Tibial artery (tissue), 4 donors: Measurements from ENCODE around the gene TBK1.

ENCODE experiments used
- DNase-seq, 2 donors: peaks; one replicate each; pipeline ENCODE4 v3.0.0-alpha.2; 2019
- H3K27ac ChIP-seq, 2 donors: fragments of 200-600 bp; sonication (generic) in 1 of 2; 1 replicate in 1 of 2; 2 replicates in 1 of 2; pipeline ENCODE4 v1.5.1; 2018 to 2019; ENCODE audit warnings: mild to moderate bottlenecking in 1 of 2
- H3K27me3 ChIP-seq, 2 donors: fragments of 200-600 bp; sonication (generic) in 1 of 2; one replicate each; pipeline versions ENCODE4 v1.5.1 to v1.6.0; 2016 to 2019
- H3K36me3 ChIP-seq, 3 donors: fragments of 200-600 bp; sonication (generic) in 2 of 3; one replicate each; pipeline ENCODE4 v1.5.1; 2016 to 2019; ENCODE audit warnings: mild to moderate bottlenecking in 2 of 3
- H3K4me1 ChIP-seq, 4 donors: fragments of 200-600 bp; sonication (generic) in 2 of 4; 1 replicate in 3 of 4; 2 replicates in 1 of 4; pipeline ENCODE4 v1.5.1; 2016 to 2019
- H3K4me3 ChIP-seq, 2 donors: fragments of 200-600 bp; sonication (generic) in 1 of 2; 1 replicate in 1 of 2; 2 replicates in 1 of 2; pipeline ENCODE4 v1.5.1; 2018 to 2019; ENCODE audit warnings: mild to moderate bottlenecking in 2 of 2
- H3K9me3 ChIP-seq, 3 donors: fragments of 200-600 bp; sonication (generic) in 1 of 3; one replicate each; pipeline ENCODE4 v1.5.1; 2016 to 2019
- CTCF ChIP-seq, 2 experiments: fragments of 200-600 bp in 1 of 2; fragments of 450-650 bp in 1 of 2; IDR thresholded peaks; one replicate each; pipeline ENCODE4 v1.5.1; 2017 to 2019; ENCODE audit warnings: antibody characterized with exemption in 2 of 2, mild to moderate bottlenecking in 1 of 2, moderate library complexity in 1 of 2
- intact Hi-C: fragments of 100-400 bp; cut with DNase I; formaldehyde crosslinking; loops from one replicate; pipeline ENCODE4 v1.15.0; 2023; ENCODE audit warnings: low total_unique reads

TBK1 gene

GRCh38 chr12:64419696-64420095 is 32.2 kb upstream of the TBK1 start:
- H3K27me3 ChIP-seq = no peaks in the 10 kb centered on the region
- no peak for TF ChIP-seq CTCF (IDR thresholded peaks at IDR 0.05)
- H3K36me3 ChIP-seq = peaks cover 87 to 98% (median 94%) of the 10 kb centered on the region in 3 donors
- H3K9me3 ChIP-seq = no peaks in the 10 kb centered on the region
- no peak for DNase-seq
- no peak overlapping the region for H3K4me3 ChIP-seq
- H3K27ac ChIP-seq = no peak overlapping the region
- intact Hi-C loops = no loop called here
- no peaks in the 10 kb centered on the region for H3K4me1 ChIP-seq

- intact Hi-C loops = no loop called here
- Histone ChIP-seq H3K9me3 (no peaks in the 10 kb centered on the region), H3K4me1 (no peaks in the 10 kb centered on the region), H3K27ac (no peak overlapping the region), H3K36me3 (peaks cover 88 to 97% (median 96%) of the 10 kb centered on the region in 3 donors), H3K27me3 (no peaks in the 10 kb centered on the region), H3K4me3 (no peak overlapping the region)
- no peak for TF ChIP-seq CTCF (IDR thresholded peaks at IDR 0.05)
- no peak for DNase-seq
Measured at GRCh38 chr12:64427988-64428387, 23.9 kb upstream of the TBK1 start.

- peaks cover 89 to 97% (median 97%) of the 10 kb centered on the region in 3 donors for H3K36me3 ChIP-seq
- no peaks in the 10 kb centered on the region for H3K4me1 ChIP-seq
- TF ChIP-seq CTCF (IDR thresholded peaks at IDR 0.05) = no peak
- H3K9me3 ChIP-seq = no peaks in the 10 kb centered on the region
- no peak overlapping the region for H3K27ac ChIP-seq
- DNase-seq = no peak
- H3K4me3 ChIP-seq = no peak overlapping the region
- intact Hi-C loops = no loop called here
- H3K27me3 ChIP-seq = no peaks in the 10 kb centered on the region
Measured at GRCh38 chr12:64428956-64429355, 23.0 kb upstream of the TBK1 start.

GRCh38 chr12:64430886-64431285 is 21.0 kb upstream of the TBK1 start:
- Histone ChIP-seq H3K4me1 (no peaks in the 10 kb centered on the region), H3K27ac (no peak overlapping the region), H3K4me3 (no peak overlapping the region), H3K27me3 (no peaks in the 10 kb centered on the region), H3K9me3 (no peaks in the 10 kb centered on the region), H3K36me3 (peaks cover 89 to 97% (median 96%) of the 10 kb centered on the region in 3 donors)
- intact Hi-C loops = no loop called here
- no peak for DNase-seq
- TF ChIP-seq CTCF (IDR thresholded peaks at IDR 0.05) = no peak

- H3K4me3 ChIP-seq = no peak overlapping the region
- H3K36me3 ChIP-seq = peaks cover 96 to 98% (median 96%) of the 10 kb centered on the region in 3 donors
- TF ChIP-seq CTCF (IDR thresholded peaks at IDR 0.05) = no peak
- intact Hi-C loops = no loop called here
- no peaks in the 10 kb centered on the region for H3K4me1 ChIP-seq
- H3K9me3 ChIP-seq = no peaks in the 10 kb centered on the region
- no peak for DNase-seq
- H3K27ac ChIP-seq = no peak overlapping the region
- no peaks in the 10 kb centered on the region for H3K27me3 ChIP-seq
Measured at GRCh38 chr12:64431791-64432190, 20.1 kb upstream of the TBK1 start.

GRCh38 chr12:64433915-64434314 is 18.0 kb upstream of the TBK1 start:
- Histone ChIP-seq H3K27ac (no peak overlapping the region), H3K4me1 (no peaks in the 10 kb centered on the region), H3K9me3 (no peaks in the 10 kb centered on the region), H3K27me3 (no peaks in the 10 kb centered on the region), H3K36me3 (peaks cover 95 to 98% (median 95%) of the 10 kb centered on the region in 3 donors), H3K4me3 (no peak overlapping the region)
- intact Hi-C loops = no loop called here
- no peak for TF ChIP-seq CTCF (IDR thresholded peaks at IDR 0.05)
- no peak for DNase-seq
